ENCODE data around the gene EEF1AKMT4. TPM values are rescaled to one million over a fixed set of nuclear protein-coding genes. Genes with fewer than 3 reads are reported as not detected.

The EEF1AKMT4 gene
- total RNA-seq, 1 donor from 2014 or later: 2.6 TPM

- Histone ChIP-seq H3K9me3 (no peaks in the 10 kb centered on the region), H3K4me1 (no peaks in the 10 kb centered on the region), H3K27ac (no peak within 1 kb of the TSS), H3K36me3 (no peaks in the 10 kb centered on the region), H3K4me3 (no peak within 1 kb of the TSS), H3K27me3 (ENCODE audit: low read depth) (peaks cover 39% of the 10 kb centered on the region)
- ATAC-seq: peak in 1 of 2 donors; percentile 33
- DNase-seq: no peak
- TF ChIP-seq CTCF (IDR thresholded peaks at IDR 0.05): no peak
- intact Hi-C loops (cut with DNase I): no loop called here
Observed at GRCh38 chr3:184275961-184276910, 26.8 kb downstream of the EEF1AKMT4 start, which contains the start of gene ECE2. TSS of gene ECE2 (plus strand) at chr3:184276022. CDS start at chr3:184276154, 132 bp downstream.

GRCh38 chr3:184277366-184277765 is 27.9 kb downstream of the EEF1AKMT4 start:
- no peak for TF ChIP-seq CTCF (IDR thresholded peaks at IDR 0.05)
- Histone ChIP-seq H3K9me3 (no peaks in the 10 kb centered on the region), H3K27ac (no peak overlapping the region), H3K4me3 (no peak overlapping the region), H3K4me1 (no peaks in the 10 kb centered on the region), H3K36me3 (no peaks in the 10 kb centered on the region), H3K27me3 (ENCODE audit: low read depth) (peaks cover 39% of the 10 kb centered on the region)
- DNase-seq (no peak), ATAC-seq (peak in 1 of 2 donors; percentile 14)
- intact Hi-C loops (cut with DNase I): no loop called here

- intact Hi-C loops (cut with DNase I): no loop called here
- ATAC-seq: no peak
- H3K9me3 ChIP-seq: no peaks in the 10 kb centered on the region
- no peak for TF ChIP-seq CTCF (IDR thresholded peaks at IDR 0.05)
- no peaks in the 10 kb centered on the region for H3K4me1 ChIP-seq
- H3K27me3 ChIP-seq (ENCODE audit: low read depth): no peaks in the 10 kb centered on the region
- H3K4me3 ChIP-seq: no peak overlapping the region
- no peaks in the 10 kb centered on the region for H3K36me3 ChIP-seq
- no peak for DNase-seq
- no peak overlapping the region for H3K27ac ChIP-seq
Observed at GRCh38 chr3:184282941-184283340, 33.5 kb downstream of the EEF1AKMT4 start.

DNA sequence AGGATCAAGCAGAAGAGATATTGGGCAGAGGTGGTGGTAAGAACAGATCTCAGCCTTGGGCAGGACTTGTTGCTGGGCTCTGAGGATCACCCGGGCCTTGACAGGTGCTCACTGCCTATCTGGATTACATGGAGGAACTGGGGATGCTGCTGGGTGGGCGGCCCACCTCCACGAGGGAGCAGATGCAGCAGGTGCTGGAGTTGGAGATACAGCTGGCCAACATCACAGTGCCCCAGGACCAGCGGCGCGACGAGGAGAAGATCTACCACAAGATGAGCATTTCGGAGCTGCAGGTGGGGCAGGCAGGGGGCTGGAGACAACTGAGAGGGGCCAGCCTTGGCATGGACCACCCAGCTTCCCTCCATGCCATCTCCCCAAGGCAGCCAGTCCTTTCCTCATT is 34.2 kb downstream of the EEF1AKMT4 start:
- no peak for ATAC-seq
- no peaks in the 10 kb centered on the region for H3K27me3 ChIP-seq (ENCODE audit: low read depth)
- no peak overlapping the region for H3K4me3 ChIP-seq
- H3K4me1 ChIP-seq: no peaks in the 10 kb centered on the region
- no peak for TF ChIP-seq CTCF (IDR thresholded peaks at IDR 0.05)
- H3K27ac ChIP-seq: no peak overlapping the region
- H3K9me3 ChIP-seq: no peaks in the 10 kb centered on the region
- no peak for DNase-seq
- intact Hi-C loops (cut with DNase I): no loop called here
- no peaks in the 10 kb centered on the region for H3K36me3 ChIP-seq

DNA sequence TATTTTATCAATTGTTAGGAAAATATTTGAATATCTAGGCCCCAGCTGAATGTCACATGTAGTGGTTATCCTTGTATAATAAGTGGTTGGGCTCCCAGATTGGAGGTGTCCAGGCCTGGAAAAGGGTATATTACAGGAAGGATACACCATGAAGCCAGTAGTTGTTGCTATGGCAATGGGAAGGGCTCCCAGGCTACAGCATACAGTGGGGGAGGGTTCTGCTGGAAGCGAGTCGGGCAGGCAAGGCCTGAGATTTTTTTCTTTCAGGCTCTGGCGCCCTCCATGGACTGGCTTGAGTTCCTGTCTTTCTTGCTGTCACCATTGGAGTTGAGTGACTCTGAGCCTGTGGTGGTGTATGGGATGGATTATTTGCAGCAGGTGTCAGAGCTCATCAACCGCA is 35.2 kb downstream of the EEF1AKMT4 start:
- H3K4me3 ChIP-seq: no peak overlapping the region
- H3K4me1 ChIP-seq: no peaks in the 10 kb centered on the region
- no peaks in the 10 kb centered on the region for H3K9me3 ChIP-seq
- TF ChIP-seq CTCF (IDR thresholded peaks at IDR 0.05): no peak
- intact Hi-C loops (cut with DNase I): no loop called here
- no peak for DNase-seq
- peak; percentile 8 to 15 for ATAC-seq
- no peak overlapping the region for H3K27ac ChIP-seq
- H3K36me3 ChIP-seq: no peaks in the 10 kb centered on the region
- H3K27me3 ChIP-seq (ENCODE audit: low read depth): no peaks in the 10 kb centered on the region
